PC-3 (cell line): ENCODE measurements around the gene SEC61B. TPM values are rescaled to one million over a fixed set of nuclear protein-coding genes. Genes with fewer than 3 reads are reported as not detected.
A peak's percentile ranks its signal among the peaks of the same experiment; 100 is the strongest.

Experiments used
- ATAC-seq: fragments of 200-7000 bp; cut with Tn5 transposase; 2 replicates; pipeline ENCODE4 v1.9.1; 2020; ENCODE audit warnings: mild to moderate bottlenecking, moderate library complexity
- BruUV-seq: library from RNA; stranded (reverse); fragments of 400-500 nt; replicated peaks from 2 replicates; lab custom pipeline; 2021; lab: Mats Ljungman, UMichigan
- CTCF ChIA-PET: fragments of 300-600 bp; sonication (Branson Sonifier 250); formaldehyde crosslinking; loops from one replicate; lab custom pipeline; 2022; ENCODE audit warnings: antibody characterized with exemption; lab: Charles Lee
- POLR2A ChIA-PET: fragments of 300-600 bp; sonication (Branson Sonifier 250); formaldehyde crosslinking; loops from one replicate; lab custom pipeline; 2022; ENCODE audit warnings: antibody characterized with exemption; ENCODE audit not compliant: unreplicated experiment; lab: Charles Lee
- DNase-seq: peaks from one replicate; pipeline ENCODE4 v3.0.0-alpha.2; 2015
- H2AFZ ChIP-seq: fragments of 300-600 bp; sonication (generic); 2 replicates; pipeline ENCODE4 v1.6.0; 2016; ENCODE audit warnings: antibody characterized with exemption, low read length
- H3F3A ChIP-seq: fragments of 300-600 bp; sonication (generic); one replicate; pipeline ENCODE4 v1.6.0; 2017; ENCODE audit warnings: antibody characterized with exemption, low read length, control low read depth, mild to moderate bottlenecking; ENCODE audit not compliant: unreplicated experiment
- H3K27ac ChIP-seq: fragments of 300-600 bp; sonication (generic); 2 replicates; pipeline ENCODE4 v1.5.1; 2016; ENCODE audit warnings: mild to moderate bottlenecking, low read length
- H3K27me3 ChIP-seq: fragments of 300-600 bp; sonication (generic); 2 replicates; pipeline ENCODE4 v1.6.1; 2016; ENCODE audit warnings: low read length, mixed read lengths
- H3K36me3 ChIP-seq: fragments of 300-600 bp; sonication (generic); 2 replicates; pipeline ENCODE4 v1.6.1; 2016; ENCODE audit warnings: low read depth, mixed run types, low read length, mixed read lengths
- H3K4me1 ChIP-seq: fragments of 300-600 bp; sonication (generic); 2 replicates; pipeline ENCODE4 v1.5.1; 2016; ENCODE audit warnings: low read length; ENCODE audit not compliant: insufficient read depth
- H3K4me2 ChIP-seq: fragments of 300-600 bp; sonication (generic); 2 replicates; pipeline ENCODE4 v1.6.0; 2016; ENCODE audit warnings: low read length
- H3K4me3 ChIP-seq: fragments of 300-600 bp; sonication (generic); 2 replicates; pipeline ENCODE4 v1.5.1; 2016; ENCODE audit warnings: mild to moderate bottlenecking, low read length, mixed read lengths
- H3K79me2 ChIP-seq: fragments of 300-600 bp; sonication (generic); 2 replicates; pipeline ENCODE4 v1.6.1; 2017; ENCODE audit warnings: low read length, mixed read lengths
- H3K9ac ChIP-seq: fragments of 300-600 bp; sonication (generic); 2 replicates; pipeline ENCODE4 v1.6.0; 2016; ENCODE audit warnings: mild to moderate bottlenecking, low read length
- H3K9me2 ChIP-seq: fragments of 300-600 bp; sonication (generic); replicated peaks from 2 replicates; pipeline ENCODE4 v1.6.1; 2016; ENCODE audit warnings: mixed run types, low read length, mixed read lengths
- H3K9me3 ChIP-seq: fragments of 300-600 bp; sonication (generic); 2 replicates; pipeline ENCODE4 v1.6.1; 2016; ENCODE audit warnings: low read length, mixed read lengths
- H4K20me1 ChIP-seq: fragments of 300-600 bp; sonication (generic); 2 replicates; pipeline ENCODE4 v1.6.1; 2016; ENCODE audit warnings: low read length, mixed read lengths
- EZH2 ChIP-seq: fragments of 300-600 bp; sonication (generic); IDR thresholded peaks from one replicate; pipeline ENCODE4 v1.6.1; 2017; ENCODE audit warnings: antibody characterized with exemption, mild to moderate bottlenecking, low read length; ENCODE audit not compliant: unreplicated experiment
- EZH2phosphoT487 ChIP-seq: fragments of 300-600 bp; sonication (generic); IDR thresholded peaks from 2 replicates; pipeline ENCODE4 v1.6.1; 2018; ENCODE audit warnings: mild to moderate bottlenecking, antibody characterized with exemption, low read length, borderline replicate concordance
- intact Hi-C: fragments of 100-400 bp; cut with micrococcal nuclease; formaldehyde crosslinking; loops from 2 replicates; pipeline ENCODE4 v1.9.0; 2023
- total RNA-seq: library from RNA; depleted of rRNA; stranded (reverse); fragments of >200 nt; gene quantifications from 2 replicates; pipeline ENCODE4 v1.2.3, GENCODE V29; 2014
- TF ChIP-seq, protein P1 (sequence below): fragments of 300-600 bp; sonication (generic); conservative IDR thresholded peaks from 2 replicates; pipeline ENCODE4 v1.5.1; 2017; ENCODE audit warnings: antibody characterized with exemption, low read depth, mild to moderate bottlenecking, low read length

Gene SEC61B
- total RNA-seq, 1 experiment from 2014 or later: 107 TPM

DNA sequence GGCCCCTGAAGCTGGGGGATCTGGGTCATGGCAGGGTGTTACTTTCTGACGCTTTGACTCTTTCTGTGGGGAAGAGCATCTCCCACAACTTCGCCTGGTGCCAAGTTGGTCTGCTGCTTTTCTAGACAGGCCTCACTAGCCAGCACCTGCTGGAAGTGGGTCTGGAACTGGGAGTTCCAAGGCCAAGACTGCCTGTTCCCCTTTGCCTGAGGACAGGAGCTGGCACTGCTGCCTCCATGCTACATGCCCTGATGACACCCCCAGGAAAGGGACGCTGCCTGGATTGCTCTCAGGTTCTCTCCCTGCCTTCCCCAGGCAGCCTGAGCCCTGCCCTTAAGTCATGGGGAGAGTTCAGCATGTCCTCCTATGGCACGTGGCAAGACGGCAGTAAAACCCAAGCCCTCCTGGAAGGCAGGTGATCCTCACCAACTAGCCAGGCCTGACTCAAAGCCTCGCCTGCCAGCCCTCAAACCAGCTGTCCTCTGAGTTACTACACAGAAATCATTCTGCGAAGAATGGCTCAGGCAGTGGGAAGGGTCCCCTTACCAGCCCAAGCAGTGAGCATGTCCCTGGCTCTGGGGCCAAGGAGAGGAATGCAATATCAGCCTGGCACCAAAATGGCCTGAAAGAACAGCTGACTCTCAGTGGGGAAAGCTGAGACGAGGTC, 35.8 kb downstream of the SEC61B start:
- no peaks in the 10 kb centered on the region for H3K79me2 ChIP-seq
- ChIA-PET POLR2A (no interaction called here), CTCF (no interaction called here)
- no peak overlapping the region for H3K4me2 ChIP-seq
- H3K27ac ChIP-seq: no peak overlapping the region
- H3K4me1 ChIP-seq: no peaks in the 10 kb centered on the region
- H3F3A ChIP-seq: no peaks in the 10 kb centered on the region
- H2AFZ ChIP-seq: no peak overlapping the region
- ATAC-seq (no peak), DNase-seq (no peak)
- no peaks in the 10 kb centered on the region for H3K9me3 ChIP-seq
- intact Hi-C loops: no loop called here
- no peaks in the 10 kb centered on the region for H3K27me3 ChIP-seq
- H3K9ac ChIP-seq: no peak overlapping the region
- no peak for TF ChIP-seq EZH2
- no peak for TF ChIP-seq EZH2phosphoT487
- TF ChIP-seq, protein P1, sequence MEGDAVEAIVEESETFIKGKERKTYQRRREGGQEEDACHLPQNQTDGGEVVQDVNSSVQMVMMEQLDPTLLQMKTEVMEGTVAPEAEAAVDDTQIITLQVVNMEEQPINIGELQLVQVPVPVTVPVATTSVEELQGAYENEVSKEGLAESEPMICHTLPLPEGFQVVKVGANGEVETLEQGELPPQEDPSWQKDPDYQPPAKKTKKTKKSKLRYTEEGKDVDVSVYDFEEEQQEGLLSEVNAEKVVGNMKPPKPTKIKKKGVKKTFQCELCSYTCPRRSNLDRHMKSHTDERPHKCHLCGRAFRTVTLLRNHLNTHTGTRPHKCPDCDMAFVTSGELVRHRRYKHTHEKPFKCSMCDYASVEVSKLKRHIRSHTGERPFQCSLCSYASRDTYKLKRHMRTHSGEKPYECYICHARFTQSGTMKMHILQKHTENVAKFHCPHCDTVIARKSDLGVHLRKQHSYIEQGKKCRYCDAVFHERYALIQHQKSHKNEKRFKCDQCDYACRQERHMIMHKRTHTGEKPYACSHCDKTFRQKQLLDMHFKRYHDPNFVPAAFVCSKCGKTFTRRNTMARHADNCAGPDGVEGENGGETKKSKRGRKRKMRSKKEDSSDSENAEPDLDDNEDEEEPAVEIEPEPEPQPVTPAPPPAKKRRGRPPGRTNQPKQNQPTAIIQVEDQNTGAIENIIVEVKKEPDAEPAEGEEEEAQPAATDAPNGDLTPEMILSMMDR: no peak
- H3K36me3 ChIP-seq: no peaks in the 10 kb centered on the region
- no peaks in the 10 kb centered on the region for H4K20me1 ChIP-seq
- H3K4me3 ChIP-seq: no peak overlapping the region
- H3K9me2 ChIP-seq: no peaks in the 10 kb centered on the region
- no TSS peak for BruUV-seq

- Histone ChIP-seq H3K4me2 (peak overlapping the region; percentile 31), H3K36me3 (no peaks in the 10 kb centered on the region), H3K4me3 (no peak overlapping the region), H4K20me1 (no peaks in the 10 kb centered on the region), H3K79me2 (no peaks in the 10 kb centered on the region), H3K27me3 (no peaks in the 10 kb centered on the region), H3K9ac (no peak overlapping the region), H2AFZ (peak overlapping the region; percentile 55; the same call in 1 of the 2 replicates), H3K27ac (no peak overlapping the region), H3F3A (no peaks in the 10 kb centered on the region), H3K9me3 (no peaks in the 10 kb centered on the region), H3K9me2 (no peaks in the 10 kb centered on the region), H3K4me1 (no peaks in the 10 kb centered on the region)
- ChIA-PET POLR2A (no interaction called here), CTCF (no interaction called here)
- peak; percentile 45; the same call in 1 of the 2 replicates for ATAC-seq
- no TSS peak for BruUV-seq
- TF ChIP-seq EZH2: no peak
- TF ChIP-seq, protein P1: no peak
- TF ChIP-seq EZH2phosphoT487: no peak
- intact Hi-C loops: no loop called here
- DNase-seq: no peak
Observed at GRCh38 chr9:99259231-99259918, 37.3 kb downstream of the SEC61B start.

GRCh38 chr9:99261923-99262322, 39.8 kb downstream of the SEC61B start:
- DNase-seq (no peak), ATAC-seq (no peak)
- no peak overlapping the region for H3K4me2 ChIP-seq
- H3K4me1 ChIP-seq: peaks cover 3% of the 10 kb centered on the region; the same call in 1 of the 2 replicates
- H3K27me3 ChIP-seq: no peaks in the 10 kb centered on the region
- H3K9me3 ChIP-seq: no peaks in the 10 kb centered on the region
- ChIA-PET POLR2A (no interaction called here), CTCF (no interaction called here)
- intact Hi-C loops: no loop called here
- no peaks in the 10 kb centered on the region for H3K36me3 ChIP-seq
- no peak overlapping the region for H2AFZ ChIP-seq
- H4K20me1 ChIP-seq: no peaks in the 10 kb centered on the region
- no TSS peak for BruUV-seq
- no peak overlapping the region for H3K9ac ChIP-seq
- no peaks in the 10 kb centered on the region for H3K9me2 ChIP-seq
- H3K27ac ChIP-seq: no peak overlapping the region
- H3F3A ChIP-seq: no peaks in the 10 kb centered on the region
- TF ChIP-seq EZH2 (no peak), EZH2phosphoT487 (no peak)
- TF ChIP-seq, protein P1: no peak
- no peak overlapping the region for H3K4me3 ChIP-seq
- H3K79me2 ChIP-seq: no peaks in the 10 kb centered on the region
